ENCODE results near the gene P4HA1. TPM values are rescaled to one million over a fixed set of nuclear protein-coding genes. Genes with fewer than 3 reads are reported as not detected.
A peak's percentile ranks its signal among the peaks of the same experiment; 100 is the strongest.

P4HA1 gene
- total RNA-seq (10 to 100 TPM; 19.0 to 20.2 TPM), polyA plus RNA-seq (ENCODE audit: insufficient read depth, low read depth, low replicate concordance) (28.1 TPM)
- long read RNA-seq, donor 1, transcript P4HA1-202 (15 exons, 2,727 nt) = major isoform, 6 of 29 reads
- long read RNA-seq, donor 1, transcript P4HA1-203 (15 exons, 2,727 nt) = major isoform, 6 of 29 reads
- long read RNA-seq, donor 1, partial matches to known transcripts = 17 of 29 reads
- long read RNA-seq, donor 1, other reads (novel, unspliced or antisense) = 0 of 29 reads
- long read RNA-seq, donor 2, transcript P4HA1-202 (15 exons, 2,727 nt) = major isoform, 7 of 15 reads
- long read RNA-seq, donor 2, partial matches to known transcripts = 6 of 15 reads
- long read RNA-seq, donor 2, other reads (novel, unspliced or antisense) = 0 of 15 reads

DNA sequence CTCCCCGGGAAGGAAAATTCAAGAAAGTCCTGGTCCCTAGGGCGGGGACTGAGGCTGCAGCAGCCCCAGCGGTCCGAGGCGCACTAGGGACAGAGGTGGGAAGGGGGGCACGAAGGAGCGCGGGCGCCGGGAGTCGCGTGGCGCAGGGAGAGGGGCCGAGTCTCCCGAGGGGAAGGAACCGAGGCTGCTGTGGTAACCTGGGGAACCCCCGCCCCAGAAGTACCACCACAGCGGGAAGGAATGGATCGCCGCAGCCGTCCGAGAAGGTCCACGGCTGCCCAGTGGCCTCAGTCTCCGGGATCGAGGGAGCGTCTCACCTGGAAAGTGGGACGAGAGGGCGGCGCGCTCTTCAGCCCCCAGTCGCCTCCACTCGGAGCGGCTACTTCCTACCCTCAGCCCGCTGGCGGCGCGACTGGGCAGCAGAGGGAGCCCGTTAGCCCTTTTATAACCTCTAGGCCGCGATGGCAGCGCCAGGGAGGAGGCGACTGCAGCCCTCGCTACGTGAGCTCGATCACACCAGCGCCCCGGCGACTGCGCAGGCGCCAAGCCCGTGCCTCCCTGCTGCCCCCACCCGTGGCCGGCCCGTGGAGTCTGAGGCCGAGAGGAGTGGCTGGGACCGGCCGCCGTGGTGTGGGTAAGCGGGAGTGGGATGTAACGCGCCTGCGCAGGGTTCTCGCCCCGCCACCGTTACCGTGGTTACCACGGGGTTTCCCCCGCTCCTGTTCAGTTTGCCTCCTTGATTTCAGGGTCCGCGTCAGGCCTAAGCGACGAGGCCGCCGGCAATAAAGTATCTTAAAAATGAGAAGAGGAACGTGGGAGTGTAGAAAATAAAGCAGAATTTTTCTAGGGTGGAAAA lies at the start of gene P4HA1:
Gene P4HA1 (minus strand): TSS at position 418 of the 856 bp plus-strand sequence. CDS start 21,983 bp downstream, outside the sequence.
- 0 to 1% methylated on average over 22 to 71 of the region's 75 CpGs for WGBS, 2 donors
- peak; percentile 67 for TF ChIP-seq POLR2A (IDR thresholded peaks at IDR 0.05)
- TF ChIP-seq, protein P1, sequence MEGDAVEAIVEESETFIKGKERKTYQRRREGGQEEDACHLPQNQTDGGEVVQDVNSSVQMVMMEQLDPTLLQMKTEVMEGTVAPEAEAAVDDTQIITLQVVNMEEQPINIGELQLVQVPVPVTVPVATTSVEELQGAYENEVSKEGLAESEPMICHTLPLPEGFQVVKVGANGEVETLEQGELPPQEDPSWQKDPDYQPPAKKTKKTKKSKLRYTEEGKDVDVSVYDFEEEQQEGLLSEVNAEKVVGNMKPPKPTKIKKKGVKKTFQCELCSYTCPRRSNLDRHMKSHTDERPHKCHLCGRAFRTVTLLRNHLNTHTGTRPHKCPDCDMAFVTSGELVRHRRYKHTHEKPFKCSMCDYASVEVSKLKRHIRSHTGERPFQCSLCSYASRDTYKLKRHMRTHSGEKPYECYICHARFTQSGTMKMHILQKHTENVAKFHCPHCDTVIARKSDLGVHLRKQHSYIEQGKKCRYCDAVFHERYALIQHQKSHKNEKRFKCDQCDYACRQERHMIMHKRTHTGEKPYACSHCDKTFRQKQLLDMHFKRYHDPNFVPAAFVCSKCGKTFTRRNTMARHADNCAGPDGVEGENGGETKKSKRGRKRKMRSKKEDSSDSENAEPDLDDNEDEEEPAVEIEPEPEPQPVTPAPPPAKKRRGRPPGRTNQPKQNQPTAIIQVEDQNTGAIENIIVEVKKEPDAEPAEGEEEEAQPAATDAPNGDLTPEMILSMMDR (IDR thresholded peaks at IDR 0.05) = peak; percentile 48 to 84 (median 75)
- Histone ChIP-seq H3K4me1 (peaks cover 13% of the 10 kb centered on the region), H3K4me3 (peak within 1 kb of the TSS; percentile 82 to 97), H3K9me3 (no peaks in the 10 kb centered on the region), H3K36me3 (ENCODE audit: low read depth, missing control alignments) (no peaks in the 10 kb centered on the region), H3K27ac (peak within 1 kb of the TSS; percentile 99), H3K27me3 (no peaks in the 10 kb centered on the region)
- intact Hi-C loops (cut with DNase I; ENCODE audit: low total_unique reads) = no loop called here
- peak; percentile 99 for DNase-seq

DNA sequence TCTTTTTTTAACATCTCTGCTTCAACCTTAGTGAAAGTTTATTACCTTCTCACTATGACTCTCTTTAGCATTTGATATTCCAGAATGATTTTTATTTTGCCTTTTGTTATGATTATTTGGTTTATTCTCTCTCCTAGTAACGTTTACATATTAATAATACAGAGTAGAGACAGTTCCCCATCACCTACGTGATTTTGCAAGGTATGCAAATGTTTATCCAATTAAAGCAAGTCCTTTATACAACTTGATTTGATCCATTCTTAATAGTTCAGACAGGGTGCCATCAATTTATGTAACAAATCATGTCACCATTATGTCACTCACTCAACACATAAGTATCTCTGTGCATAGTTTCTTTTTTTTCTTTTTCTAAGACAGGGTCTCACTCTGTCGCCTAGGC lies 44.9 kb upstream of the P4HA1 start:
- no peak overlapping the region for H3K27ac ChIP-seq
- no peak overlapping the region for H3K4me3 ChIP-seq
- no peaks in the 10 kb centered on the region for H3K36me3 ChIP-seq (ENCODE audit: low read depth, missing control alignments)
- intact Hi-C loops (cut with DNase I; ENCODE audit: low total_unique reads) = no loop called here
- H3K4me1 ChIP-seq = no peaks in the 10 kb centered on the region
- DNase-seq = no peak
- WGBS, 2 donors = 89 to 94% methylated on average over 3 of the region's 3 CpGs
- no peaks in the 10 kb centered on the region for H3K9me3 ChIP-seq
- TF ChIP-seq, protein P1 (IDR thresholded peaks at IDR 0.05) = no peak
- no peak for TF ChIP-seq POLR2A (IDR thresholded peaks at IDR 0.05)
- H3K27me3 ChIP-seq = no peaks in the 10 kb centered on the region

DNA sequence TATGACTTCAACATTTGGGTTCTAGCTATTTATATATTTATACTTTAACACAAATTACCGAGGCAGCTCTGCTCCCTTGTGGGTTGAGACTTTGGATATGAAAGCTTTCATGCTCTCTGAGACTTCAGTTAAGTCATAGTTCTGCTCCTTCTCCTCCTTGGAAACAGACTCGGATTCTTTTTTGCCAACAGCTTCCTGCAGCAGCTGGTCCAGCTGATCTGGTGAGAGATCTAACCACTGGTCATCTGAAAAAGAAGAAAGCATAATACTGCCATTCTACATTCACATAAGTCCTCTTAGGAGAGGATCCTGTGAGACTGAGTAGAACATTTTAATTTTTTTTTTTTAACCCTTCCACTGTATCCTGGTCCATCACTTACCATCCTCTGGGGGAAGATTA lies 42.6 kb upstream of the P4HA1 start:
- H3K27ac ChIP-seq = no peak overlapping the region
- H3K36me3 ChIP-seq (ENCODE audit: low read depth, missing control alignments) = no peaks in the 10 kb centered on the region
- WGBS, 2 donors = 71 to 74% methylated on average over 2 of the region's 2 CpGs
- no peak for DNase-seq
- H3K9me3 ChIP-seq = no peaks in the 10 kb centered on the region
- no peaks in the 10 kb centered on the region for H3K4me1 ChIP-seq
- no peak overlapping the region for H3K4me3 ChIP-seq
- intact Hi-C loops (cut with DNase I; ENCODE audit: low total_unique reads) = no loop called here
- TF ChIP-seq POLR2A (IDR thresholded peaks at IDR 0.05) = no peak
- TF ChIP-seq, protein P1 (IDR thresholded peaks at IDR 0.05) = no peak
- H3K27me3 ChIP-seq = no peaks in the 10 kb centered on the region

DNA sequence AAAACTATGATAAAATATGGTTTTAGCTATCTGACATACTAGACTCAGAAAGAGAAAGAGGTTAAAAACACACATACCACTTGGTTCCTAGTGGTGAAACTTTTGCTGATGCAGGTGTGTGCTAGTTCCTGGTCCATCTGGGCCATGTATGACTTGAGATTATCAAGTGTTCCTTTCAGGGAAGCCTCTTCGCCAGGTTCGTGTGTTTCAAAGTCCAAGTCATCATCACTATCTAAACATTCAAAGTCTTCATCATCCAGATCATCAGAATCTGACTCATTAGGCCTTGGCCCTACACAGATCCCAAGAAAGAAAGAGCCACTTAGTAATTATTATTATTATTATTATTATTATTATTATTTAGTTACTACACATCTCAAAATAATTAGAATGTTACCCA lies 40.0 kb upstream of the P4HA1 start:
- H3K27me3 ChIP-seq = no peaks in the 10 kb centered on the region
- no peak for DNase-seq
- no peaks in the 10 kb centered on the region for H3K36me3 ChIP-seq (ENCODE audit: low read depth, missing control alignments)
- no peaks in the 10 kb centered on the region for H3K4me1 ChIP-seq
- intact Hi-C loops (cut with DNase I; ENCODE audit: low total_unique reads) = no loop called here
- H3K9me3 ChIP-seq = no peaks in the 10 kb centered on the region
- TF ChIP-seq, protein P1 (IDR thresholded peaks at IDR 0.05) = no peak
- WGBS, 2 donors = 87 to 97% methylated on average over 2 of the region's 2 CpGs
- no peak overlapping the region for H3K4me3 ChIP-seq
- H3K27ac ChIP-seq = no peak overlapping the region

All from testis (tissue), 5 donors.